Fibroblast of lung (primary cell): ENCODE data around the gene CXorf66.

Experiments used
- EZH2 ChIP-seq: IDR thresholded peaks from 2 replicates; pipeline ENCODE4 v1.5.1; 2012; ENCODE audit warnings: low read length, control low read depth, mild to moderate bottlenecking; ENCODE audit errors: missing control alignments
- TF ChIP-seq, protein P1 (sequence below), 2 donors: IDR thresholded peaks in 1 of 2; conservative IDR thresholded peaks in 1 of 2; 1 replicate in 1 of 2; 2 replicates in 1 of 2; pipeline ENCODE4 v1.5.1; 2011 to 2012; ENCODE audit warnings: low read length in 2 of 2, control low read depth in 1 of 2, inconsistent platforms in 1 of 2, low read depth in 1 of 2, mild to moderate bottlenecking in 1 of 2

DNA sequence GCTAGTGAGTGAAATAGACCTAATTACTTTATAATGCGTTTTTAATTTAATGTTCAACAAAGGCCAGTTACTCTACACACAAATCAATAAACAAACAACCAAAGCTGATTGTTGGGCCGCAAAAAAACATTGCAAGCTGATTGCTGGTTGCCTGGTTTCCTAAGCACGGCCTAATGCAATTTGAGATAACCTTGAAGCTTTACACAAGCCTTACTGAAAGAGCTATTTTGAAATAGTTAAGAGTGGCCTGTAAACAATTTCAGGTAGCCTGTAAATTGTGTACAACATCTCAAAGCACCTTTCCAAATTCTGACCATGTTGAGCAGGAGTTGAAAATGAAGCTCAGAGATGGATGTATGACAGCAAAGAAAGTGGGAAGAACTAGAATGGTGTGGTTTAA lies 17.5 kb upstream of the CXorf66 start:
- TF ChIP-seq, protein P1, sequence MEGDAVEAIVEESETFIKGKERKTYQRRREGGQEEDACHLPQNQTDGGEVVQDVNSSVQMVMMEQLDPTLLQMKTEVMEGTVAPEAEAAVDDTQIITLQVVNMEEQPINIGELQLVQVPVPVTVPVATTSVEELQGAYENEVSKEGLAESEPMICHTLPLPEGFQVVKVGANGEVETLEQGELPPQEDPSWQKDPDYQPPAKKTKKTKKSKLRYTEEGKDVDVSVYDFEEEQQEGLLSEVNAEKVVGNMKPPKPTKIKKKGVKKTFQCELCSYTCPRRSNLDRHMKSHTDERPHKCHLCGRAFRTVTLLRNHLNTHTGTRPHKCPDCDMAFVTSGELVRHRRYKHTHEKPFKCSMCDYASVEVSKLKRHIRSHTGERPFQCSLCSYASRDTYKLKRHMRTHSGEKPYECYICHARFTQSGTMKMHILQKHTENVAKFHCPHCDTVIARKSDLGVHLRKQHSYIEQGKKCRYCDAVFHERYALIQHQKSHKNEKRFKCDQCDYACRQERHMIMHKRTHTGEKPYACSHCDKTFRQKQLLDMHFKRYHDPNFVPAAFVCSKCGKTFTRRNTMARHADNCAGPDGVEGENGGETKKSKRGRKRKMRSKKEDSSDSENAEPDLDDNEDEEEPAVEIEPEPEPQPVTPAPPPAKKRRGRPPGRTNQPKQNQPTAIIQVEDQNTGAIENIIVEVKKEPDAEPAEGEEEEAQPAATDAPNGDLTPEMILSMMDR (conservative IDR thresholded peaks at IDR 0.05 in 1 of 2, IDR thresholded peaks at IDR 0.05 in 1 of 2; ENCODE audit: low read depth in 1 of 2, low read length in 2 of 2): no peak
- TF ChIP-seq EZH2: no peak
